Fibroblast of skin of back (primary cell): ENCODE data around the gene ZRANB1.

Source experiments
- DNase-seq: peaks from one replicate; pipeline ENCODE4 v3.0.0-alpha.2; 2013

Gene ZRANB1

DNA sequence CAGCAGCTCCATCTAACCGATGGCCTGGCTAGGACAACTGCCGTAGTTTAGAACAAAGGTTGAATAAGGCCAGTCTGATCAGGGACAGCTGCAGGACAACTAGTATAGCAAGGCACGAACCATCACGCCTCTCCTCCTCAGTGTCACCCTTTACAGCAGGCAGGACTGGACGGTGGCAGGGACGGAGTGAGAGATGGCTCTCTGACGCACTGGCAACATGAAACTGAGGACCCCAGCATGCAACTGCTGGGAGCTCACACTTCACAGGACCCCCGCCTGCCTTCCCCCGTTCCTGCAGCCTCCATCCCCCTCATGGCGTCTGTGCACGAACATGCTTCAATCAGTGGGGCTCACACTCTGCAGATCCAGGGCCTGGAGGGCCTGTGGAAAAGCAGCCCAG is 53.7 kb downstream of the ZRANB1 start:
- DNase-seq = no peak

DNA sequence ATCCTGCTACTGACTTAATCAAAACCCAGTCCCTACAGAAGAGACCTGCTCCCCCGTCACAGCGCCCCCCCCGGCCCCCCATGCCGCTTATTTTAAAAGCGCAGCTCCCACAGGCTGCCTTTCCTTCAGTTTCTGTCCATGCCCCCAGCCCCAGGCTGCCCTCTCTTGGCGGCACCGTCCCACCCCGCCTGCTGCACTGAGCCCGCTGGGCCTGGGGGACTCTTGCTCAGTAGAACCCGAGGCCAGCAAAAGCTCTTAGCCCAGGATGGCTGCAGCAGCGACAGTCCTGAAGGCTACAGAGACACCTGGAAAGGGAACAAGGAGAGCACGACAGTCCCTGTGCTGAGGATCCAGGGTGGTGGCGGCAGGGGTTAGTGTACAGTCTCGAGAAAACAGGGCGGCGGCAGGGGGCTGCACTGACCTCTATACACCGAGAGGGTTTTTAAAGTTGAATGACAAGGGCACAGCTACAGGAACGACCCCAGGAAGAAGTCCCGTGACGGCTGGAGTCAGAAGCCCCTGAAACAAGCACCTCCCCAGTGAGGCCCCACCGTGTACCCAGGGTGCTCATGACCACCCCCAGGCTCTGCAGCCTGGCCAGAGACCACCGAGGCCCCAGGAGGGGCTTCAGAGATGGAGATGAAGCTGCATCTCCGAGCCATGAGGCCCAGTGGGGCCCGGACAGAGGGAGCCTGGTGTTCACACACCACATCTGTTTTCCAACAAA is 54.4 kb downstream of the ZRANB1 start:
- no peak for DNase-seq

DNA sequence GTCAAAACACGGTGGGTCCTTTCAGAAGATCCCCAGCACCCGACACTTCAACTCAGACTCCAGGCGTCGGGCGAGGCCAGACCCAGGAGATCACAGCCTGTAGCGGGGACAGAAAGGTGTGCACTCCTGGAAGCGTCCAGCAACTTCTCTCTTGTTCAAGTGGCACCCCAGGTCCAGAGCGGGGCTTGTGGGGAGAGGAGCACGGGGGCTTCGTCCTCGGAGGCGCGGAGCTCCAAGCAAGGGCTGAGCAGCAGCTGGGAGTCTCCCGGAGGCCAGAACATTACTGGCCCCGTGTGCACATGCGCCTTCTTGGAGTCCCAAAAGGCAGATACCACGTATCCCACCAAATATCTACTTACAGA is 54.9 kb downstream of the ZRANB1 start:
- no peak for DNase-seq

DNA sequence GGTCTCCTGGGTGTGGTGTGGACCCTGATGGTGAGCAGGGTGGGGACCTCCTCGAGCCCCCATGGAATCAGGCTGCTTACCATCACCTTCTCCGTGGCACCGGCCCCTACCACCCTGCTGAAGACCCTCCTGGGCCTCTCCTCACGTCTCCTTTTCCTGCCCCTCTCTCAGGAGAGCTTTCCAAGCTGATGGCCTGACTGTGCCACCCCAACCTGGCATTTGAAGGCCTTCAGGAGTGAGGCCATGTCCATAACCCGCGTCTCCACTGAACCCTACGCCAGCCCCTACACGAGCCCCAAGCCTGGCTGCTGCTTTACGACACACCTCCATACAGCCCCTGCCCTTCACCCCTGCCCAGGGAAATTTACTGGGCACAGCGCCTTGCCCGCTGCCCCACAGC is 55.4 kb downstream of the ZRANB1 start:
- DNase-seq = no peak

DNA sequence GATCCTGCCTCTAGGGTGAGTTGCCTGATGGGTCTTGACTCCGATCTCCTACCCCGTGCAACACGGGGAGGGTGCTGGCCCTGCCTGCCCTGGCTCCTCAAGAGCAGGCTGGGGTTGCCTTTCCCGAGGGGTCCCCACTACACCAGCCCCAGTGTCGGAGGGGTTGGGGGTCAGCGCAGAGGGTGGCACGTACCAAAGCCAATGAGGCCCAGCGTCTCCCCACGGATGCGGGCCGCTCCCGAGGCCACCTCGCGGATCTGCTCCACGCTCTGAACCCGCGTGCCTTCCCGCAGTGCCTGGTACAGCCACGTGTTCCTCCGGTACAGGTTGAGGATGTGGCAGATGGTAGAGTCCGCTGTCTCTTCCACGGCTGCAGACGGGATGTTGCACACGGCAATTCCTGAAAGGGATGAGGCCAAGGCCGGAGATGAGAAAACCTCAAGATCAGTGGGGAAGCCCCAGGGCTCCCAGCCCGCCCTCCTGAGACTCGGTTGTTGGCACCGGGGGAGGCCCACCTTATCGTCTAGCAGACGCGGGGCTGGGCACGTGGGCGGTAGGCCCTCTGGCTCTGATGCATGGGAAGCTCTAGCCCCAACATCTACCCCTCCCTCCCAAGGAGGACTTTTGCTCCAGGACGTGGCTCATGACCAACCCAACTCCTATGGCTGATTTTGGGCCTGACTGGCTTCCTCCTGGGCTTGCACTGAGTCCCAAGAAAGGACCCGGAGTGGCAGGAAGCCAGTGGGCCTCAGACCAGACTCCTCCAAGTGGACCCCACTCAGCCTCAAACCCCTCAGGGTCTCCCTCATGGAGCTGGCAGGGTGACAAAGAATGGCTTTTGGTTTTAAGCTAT is 56.1 kb downstream of the ZRANB1 start:
- DNase-seq = no peak

DNA sequence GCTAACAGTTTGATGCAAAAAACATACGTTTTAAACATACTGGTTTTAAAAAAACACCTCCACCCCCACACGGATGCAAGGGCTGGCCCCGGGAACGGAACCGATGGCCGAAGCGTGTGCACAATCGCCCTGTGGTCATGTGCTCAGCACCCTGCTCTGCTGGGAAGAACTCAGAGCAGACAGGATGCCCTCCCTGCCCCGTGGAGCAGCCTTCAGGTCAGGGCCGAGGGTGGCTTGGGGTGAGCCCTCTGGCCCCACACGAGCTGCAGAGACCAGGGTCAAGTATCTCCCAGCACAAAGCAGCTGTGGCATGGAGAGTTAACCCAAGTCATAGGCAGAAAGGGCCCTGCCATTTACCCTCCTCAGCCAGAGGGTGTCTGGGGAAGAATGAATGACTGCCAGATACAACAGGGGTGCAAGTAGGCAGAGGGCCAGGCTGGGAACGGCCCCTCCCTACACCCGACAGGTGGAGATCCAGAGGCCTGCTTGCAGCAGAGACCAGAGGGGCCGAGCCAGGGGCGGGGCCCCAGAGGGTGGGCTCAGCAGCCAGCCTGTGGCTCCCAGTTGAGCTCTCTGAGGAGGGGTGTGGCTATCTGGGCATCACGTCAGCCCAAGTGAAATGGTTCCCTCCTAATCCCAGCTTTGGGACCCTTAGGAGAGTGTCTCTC is 56.8 kb downstream of the ZRANB1 start:
- no peak for DNase-seq

DNA sequence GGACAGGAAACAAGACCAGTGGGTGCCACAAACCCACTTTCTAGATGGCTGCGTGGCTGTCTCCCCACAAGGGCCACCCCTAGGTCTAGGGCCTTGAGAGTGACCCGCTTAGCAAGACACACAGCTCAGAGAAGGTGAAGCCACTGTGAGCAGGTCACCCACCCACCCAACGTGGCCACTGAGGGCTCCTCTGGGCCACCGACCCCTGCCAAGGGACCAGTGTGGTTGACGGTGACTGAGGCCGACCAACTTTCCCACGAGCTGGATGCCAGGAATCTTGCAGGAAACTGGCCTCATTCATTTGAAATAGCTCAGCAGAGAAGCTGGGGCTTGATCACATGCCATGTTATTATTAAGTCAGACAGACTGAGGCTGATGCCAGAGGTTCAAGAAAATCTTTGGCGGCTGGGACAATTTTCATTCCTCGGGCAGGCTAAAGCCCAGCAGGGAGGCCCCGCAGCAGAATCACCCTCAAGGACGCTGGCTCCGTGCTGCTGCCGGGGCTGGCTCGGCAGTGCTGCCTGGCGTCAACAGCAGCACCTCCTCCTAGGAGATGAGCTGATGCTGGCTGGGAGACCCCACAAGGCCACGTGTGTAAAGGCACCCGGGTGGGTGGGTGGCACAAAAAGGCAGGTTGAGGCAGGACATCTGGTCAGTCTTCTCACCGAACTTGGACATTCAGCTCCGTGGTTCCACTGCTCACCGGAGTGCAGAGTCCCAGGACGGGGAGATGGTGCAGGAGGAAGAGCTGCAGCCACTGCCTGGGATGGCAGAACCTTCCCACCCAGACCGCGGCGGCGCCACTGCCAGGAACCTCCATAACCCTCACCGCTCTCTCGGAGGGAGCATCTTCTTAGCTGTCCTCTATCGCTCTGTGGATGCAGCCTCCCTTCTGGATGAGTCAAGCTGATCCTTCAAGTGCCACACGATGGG is 57.8 kb downstream of the ZRANB1 start:
- DNase-seq = peak; percentile 92

DNA sequence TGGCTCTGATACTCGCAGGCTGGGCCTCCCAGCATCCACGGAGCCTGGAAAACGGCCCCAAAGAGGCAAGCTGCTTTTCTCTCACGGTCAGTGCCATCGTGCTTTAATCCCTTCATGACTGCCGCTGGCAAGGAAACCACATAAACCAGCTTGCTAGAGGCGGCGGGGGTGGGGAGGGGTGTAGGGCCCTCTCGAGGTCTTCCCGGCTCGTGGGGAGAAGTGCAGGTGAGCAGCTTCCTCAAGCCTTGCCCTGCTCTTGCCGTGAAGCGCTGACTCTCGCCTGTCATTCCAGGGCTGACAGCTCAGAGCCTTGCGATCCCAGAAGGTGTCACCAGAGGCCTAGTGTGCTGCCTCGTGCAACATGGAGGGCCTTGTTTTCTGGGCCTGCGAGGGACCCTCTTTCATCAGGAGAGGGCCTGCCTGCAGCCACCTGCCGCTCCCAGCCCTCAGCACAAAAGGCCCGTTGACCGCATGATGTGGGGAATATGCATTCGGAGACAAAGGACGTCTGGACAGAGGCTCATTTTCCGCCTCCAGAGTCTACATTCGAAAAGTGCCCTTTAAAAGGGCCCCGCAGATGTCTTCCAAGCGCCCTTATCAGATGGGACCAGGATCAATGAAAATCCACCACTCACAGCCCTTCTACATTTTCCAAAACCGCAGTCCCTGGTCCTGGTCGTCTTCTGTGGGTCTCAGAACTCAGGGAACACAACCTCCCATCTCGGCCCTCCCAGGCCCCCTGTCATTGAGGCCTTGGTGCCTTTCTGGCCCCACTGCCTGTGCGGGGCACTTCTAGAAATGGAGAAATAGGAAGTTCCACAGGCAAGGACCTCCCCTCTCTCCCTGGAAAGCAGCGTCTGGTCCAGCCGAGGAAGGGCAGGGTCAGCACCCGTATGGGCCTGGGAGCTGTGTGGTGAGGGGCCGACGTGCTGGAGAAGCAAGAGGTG is 58.7 kb downstream of the ZRANB1 start:
- no peak for DNase-seq

DNA sequence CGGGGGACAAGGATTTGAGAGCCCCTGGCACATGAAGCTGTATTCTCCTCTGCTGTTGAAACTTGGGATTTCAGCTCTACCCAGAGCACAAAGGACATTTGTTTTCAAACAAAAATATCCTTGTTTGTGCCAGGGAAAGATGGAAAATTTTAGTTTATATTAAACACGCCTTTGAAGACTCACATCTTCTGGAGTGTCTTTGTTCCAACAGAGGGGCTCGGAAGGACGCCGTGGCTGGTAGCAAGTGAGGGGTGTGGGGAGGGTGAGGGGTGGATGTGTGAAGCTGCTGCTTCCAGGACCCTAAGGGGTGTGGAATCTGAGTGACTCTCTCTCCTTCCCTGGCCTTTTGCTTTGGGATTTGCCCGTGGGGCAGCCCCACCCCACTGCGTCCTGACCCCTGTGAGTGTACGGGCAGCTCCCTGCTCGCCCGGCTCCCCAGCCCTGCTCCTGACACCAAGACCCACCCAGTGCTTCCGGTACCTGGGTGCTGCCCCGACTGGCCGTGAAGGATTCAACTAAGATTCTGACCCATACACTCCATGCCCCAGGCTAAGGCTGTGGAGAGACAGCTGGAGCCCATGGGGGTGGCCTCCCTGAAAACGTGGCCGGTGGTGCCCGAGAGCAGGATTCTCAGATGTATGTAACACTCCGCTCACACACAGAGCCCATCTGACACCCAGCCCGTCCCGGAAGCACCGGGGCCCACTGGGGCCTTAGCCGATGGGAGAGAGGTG is 59.6 kb downstream of the ZRANB1 start:
- DNase-seq = no peak

DNA sequence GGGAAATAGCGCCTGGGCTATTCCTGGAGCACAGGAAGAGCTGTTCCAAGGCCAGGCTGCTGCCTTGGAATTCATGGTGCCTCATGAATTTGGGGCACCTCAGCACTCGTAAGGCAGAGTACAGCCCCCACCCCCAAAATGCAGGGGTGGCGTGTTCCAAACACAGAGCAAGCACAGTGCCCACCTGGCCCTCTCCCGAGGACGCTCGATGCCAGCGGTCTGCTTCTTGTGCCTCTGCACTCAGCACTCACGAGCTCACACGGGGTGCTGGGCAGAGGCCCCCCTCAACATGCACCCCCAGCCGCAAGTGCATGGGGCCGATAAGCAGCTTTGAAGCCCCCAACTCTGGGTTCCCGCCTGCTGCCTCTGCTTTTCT is 60.1 kb downstream of the ZRANB1 start:
- DNase-seq = no peak

DNA sequence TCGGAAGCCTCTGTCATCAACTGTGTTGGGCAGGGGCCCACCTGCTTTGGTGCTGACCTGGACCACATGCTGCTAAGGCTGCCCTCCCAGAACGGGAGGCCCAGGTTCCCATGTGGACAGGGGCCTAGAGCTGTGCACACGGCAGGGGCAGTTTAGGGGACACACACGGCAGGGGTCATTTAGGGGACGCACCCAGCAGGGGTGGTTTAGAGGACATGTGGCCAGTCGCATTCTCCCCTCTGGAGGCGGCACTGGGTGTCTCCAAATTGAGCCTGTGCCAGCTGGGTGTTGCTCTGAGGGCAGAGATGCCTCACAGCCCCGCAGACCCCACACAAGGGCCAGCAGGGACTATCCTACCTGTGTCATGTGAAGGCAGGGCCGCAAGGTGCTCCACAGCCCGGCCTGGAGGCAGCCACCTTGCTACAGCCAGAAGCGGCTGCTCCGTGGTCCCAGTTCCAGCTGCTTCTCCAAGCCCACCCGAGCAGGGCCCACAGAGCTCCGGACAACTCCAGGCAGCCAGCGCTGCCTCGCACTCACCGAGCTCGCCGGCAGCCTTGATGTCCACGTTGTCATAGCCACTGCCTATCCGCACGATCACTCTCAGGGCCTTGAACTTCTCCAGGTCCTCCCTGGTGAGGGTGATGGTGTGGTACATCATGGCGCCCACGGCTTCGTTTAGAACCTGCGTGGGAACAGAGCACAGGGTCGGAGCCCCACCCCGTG is 60.7 kb downstream of the ZRANB1 start:
- DNase-seq = no peak

DNA sequence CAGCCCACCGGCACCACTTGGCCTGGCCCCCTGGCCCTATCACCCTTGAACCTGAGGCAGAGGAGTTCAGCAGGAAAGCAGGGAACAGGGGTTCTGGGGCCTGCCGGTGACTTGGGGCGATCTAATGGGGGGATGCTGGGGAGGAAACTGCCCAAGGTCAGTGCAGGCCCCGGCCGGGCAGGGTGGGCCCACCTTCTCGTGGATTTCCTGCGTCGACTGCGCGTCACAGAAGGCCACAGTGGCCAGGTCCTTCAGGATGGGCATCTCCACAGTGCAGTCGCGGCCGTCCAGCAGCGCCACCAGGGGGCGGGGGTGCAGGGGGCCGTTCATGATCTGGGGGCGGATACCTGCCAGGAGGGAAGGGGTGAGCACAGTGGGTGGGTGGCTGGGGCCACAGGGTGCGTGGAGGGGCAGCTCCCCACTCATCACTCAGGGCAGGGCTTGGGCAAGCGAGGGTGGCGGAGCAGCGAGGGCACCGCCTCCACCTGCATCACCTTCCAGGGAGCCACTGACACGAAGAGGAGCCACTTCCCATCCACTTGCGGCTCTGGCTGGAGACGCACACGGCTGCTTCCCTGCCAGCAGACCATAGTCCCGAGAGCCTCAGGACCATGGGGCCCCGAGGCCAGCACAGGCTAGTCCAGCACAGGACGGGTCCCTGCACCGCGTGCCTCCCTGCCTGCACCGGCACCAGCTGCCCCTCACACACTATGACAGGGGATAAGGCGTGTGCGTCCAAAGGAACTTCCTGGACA is 61.4 kb downstream of the ZRANB1 start:
- no peak for DNase-seq

DNA sequence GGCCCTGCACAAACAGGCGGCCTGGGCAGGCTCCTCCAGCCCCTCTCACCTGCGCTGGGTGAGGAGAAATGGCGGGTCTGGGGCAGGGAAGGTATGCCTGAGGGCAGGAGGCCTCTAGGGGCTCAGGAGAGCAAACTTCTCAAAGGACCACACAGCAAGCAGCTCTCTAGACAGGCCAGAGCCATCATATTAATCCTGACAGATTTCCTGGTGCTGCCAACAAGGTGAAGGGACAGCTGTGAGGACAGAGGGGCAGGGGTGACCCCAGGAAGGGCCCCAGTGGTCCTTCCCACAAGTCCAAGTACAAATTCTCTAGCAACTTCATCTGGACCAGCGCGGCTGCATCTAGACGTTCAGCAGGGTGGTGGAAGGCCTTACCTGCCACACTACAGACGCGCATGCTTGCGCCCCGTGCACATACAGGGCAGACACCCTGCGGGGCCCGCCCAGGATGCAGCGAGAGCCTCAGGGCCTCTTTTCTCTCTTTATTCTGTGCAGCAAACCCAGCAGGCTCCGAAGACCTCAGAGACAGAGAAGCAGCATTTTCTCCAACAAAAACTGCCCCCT is 62.1 kb downstream of the ZRANB1 start:
- no peak for DNase-seq

DNA sequence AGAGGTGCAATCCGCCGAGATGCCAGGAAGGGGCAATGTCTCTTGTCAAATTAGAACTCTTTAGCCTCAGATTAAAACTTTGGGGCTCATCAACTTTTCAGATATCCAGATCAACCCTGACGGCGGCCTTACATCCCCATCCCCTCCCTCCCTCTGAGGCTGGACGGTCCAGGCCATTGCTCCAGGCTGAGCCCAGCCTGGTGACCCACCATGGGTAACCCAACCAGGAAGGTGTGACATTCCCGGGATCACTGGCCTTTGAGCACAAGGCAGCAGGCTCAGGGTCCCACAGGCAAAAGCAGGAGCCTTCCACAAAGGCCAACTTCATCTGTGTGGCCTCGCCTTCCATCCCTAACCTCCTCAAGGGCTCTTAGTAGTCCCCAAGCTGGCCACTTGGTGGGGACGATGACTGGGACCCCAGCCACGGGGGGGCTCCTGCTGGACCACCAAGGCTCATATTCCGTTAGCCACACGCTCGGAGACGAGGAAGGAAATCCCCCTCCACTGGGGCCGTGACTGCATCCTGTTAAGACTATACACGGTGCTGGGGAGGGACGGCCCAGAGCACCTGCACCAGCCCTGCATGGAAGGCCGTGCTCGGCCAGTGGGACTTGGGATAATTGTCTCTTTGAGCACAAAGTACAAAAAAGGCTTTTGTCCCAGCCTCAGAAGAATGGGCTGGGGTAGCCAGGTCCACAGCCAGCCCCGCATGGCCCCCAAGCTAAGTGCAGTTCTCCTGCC is 62.8 kb downstream of the ZRANB1 start:
- DNase-seq = no peak

DNA sequence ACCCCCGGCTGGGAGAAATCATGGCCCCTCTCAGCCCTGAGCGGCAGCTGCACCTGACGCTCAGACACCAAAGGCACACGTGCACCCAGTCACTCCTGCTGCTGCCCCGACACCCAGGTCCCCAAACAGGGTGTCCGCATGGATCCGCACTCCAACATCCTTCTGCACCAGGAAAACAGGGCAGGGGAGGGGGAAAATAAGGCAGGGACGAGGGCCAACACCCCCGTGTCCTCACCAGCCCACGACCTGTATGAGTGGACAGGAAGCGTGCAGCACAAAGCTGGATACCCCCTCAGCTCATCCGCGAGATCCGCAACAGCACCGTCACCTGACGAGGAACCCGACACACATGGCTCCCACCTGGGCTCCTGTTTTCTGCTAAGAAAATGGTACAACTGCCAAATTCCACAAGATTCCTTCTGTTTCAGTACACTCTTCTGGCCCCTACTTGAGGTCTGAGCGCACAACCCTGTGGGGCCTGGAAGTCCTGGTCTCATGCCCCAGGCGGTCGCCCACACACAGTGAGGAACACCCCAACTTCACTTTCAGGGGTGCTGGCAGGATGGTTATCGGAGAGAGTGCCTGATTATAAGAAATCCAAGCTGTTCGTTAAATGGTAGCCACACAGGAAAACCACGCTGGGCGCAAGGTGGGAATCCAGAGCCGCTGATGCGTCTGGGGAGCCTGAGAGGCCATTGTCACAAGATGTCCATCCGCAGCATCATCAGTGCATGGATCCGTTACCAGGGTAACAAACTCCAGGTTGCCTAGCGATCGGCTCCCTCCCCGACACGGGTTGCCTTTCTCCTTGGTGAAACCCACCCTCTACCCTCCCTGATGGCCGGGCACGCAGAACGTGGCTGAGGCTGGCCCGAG is 63.6 kb downstream of the ZRANB1 start:
- DNase-seq = no peak

DNA sequence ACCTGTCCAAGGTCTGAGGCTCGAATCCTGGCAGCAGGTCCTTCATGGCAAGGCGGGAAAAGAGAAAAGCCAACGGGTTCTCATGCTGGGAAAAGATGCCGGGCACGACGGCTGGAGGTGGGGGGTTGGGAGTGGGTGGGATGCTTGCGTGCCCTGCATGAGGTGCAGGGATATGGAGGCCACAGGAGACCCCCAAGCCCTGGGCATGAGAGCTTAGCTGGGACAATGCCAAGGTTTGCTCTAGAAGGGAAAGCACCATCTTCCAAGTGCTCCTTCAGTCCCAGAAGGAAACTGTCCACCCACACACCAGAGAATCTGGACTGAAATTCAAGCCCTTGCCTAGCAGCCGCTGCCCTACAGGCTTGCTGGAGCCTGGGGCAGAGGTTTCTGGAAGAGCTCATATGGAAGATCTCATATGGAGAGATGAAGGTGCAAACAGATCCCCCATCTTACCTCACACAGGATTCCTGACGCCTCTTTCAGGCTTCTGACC is 64.3 kb downstream of the ZRANB1 start:
- DNase-seq = no peak

DNA sequence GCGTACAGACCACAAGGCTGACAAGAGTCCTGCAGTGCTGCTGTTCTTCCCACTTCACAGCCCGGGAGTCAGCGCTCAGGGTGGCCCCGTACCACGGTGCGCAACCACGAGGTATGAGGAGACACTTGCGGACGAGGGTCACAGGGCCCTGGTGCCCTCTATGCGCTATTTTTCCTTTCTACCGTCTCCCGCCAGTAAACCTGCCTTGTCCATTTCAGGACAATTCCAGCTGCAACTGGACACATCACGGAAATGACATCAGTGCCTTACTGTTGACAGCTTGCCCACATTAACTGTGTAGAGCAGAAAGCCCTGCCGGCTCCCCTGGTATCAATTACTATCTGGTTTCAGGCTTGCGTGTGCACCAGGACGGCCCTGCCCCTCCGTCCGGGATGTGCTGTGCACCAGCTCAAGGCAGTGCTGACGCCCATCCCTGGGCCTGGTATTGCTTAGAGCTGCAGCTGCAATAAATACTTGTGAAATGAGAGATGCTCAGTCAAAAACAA is 65.1 kb downstream of the ZRANB1 start:
- DNase-seq = peak; percentile 81
